Neural crest cell (in vitro differentiated cells): ENCODE results near the gene TLE4. TPM values are rescaled to one million over a fixed set of nuclear protein-coding genes. Genes with fewer than 3 reads are reported as not detected.
A peak's percentile ranks its signal among the peaks of the same experiment; 100 is the strongest.

ENCODE experiments used
- DNase-seq: peaks from one replicate; pipeline ENCODE4 v3.0.0; 2021; ENCODE audit warnings: low read depth, mixed read lengths, low spot score
- H3K27ac Mint-ChIP-seq: one replicate; pipeline ENCODE4 v1.8.0; 2021; ENCODE audit warnings: mild to moderate bottlenecking, mixed read lengths; ENCODE audit not compliant: unreplicated experiment
- H3K27me3 Mint-ChIP-seq: 2 replicates; pipeline ENCODE4 v1.8.0; 2021; ENCODE audit warnings: low read depth, mild to moderate bottlenecking, mixed read lengths
- H3K36me3 Mint-ChIP-seq: 2 replicates; pipeline ENCODE4 v1.8.0; 2021; ENCODE audit warnings: low read depth, mild to moderate bottlenecking, mixed read lengths
- H3K4me1 Mint-ChIP-seq: 2 replicates; pipeline ENCODE4 v1.8.0; 2021; ENCODE audit warnings: mixed read lengths
- H3K4me3 Mint-ChIP-seq: one replicate; pipeline ENCODE4 v1.8.0; 2021; ENCODE audit warnings: mild to moderate bottlenecking, mixed read lengths
- H3K9me3 Mint-ChIP-seq: 2 replicates; pipeline ENCODE4 v1.8.0; 2021; ENCODE audit warnings: mixed read lengths
- CTCF ChIP-seq: fragments of 200-600 bp; sonication (generic); conservative IDR thresholded peaks from 2 replicates; pipeline ENCODE4 v1.5.0; 2021; ENCODE audit warnings: antibody characterized with exemption, mild to moderate bottlenecking
- total RNA-seq: library from RNA; stranded (reverse); gene quantifications from 2 replicates; pipeline ENCODE4 v1.2.1, GENCODE V29; 2021

Gene TLE4
- total RNA-seq, 1 donor from 2014 or later = 85.8 TPM

- Mint-ChIP-seq H3K4me1 (peaks cover 77% of the 10 kb centered on the region), H3K27ac (no peak overlapping the region), H3K9me3 (no peaks in the 10 kb centered on the region), H3K4me3 (peak overlapping the region; percentile 62), H3K27me3 (peaks cover 6% of the 10 kb centered on the region), H3K36me3 (peaks cover 8% of the 10 kb centered on the region)
- TF ChIP-seq CTCF = no peak
- DNase-seq = no peak
These were observed 6.4 kb downstream of the TLE4 start for GRCh38 chr9:79577969-79578723.

- no peak for DNase-seq
- Mint-ChIP-seq H3K4me1 (peaks cover 80% of the 10 kb centered on the region), H3K27me3 (peaks cover 1% of the 10 kb centered on the region), H3K36me3 (peaks cover 8% of the 10 kb centered on the region), H3K27ac (no peak overlapping the region), H3K4me3 (peak overlapping the region; percentile 1), H3K9me3 (no peaks in the 10 kb centered on the region)
- no peak for TF ChIP-seq CTCF
These were observed 7.1 kb downstream of the TLE4 start for GRCh38 chr9:79578891-79579290.

- peaks cover 80% of the 10 kb centered on the region for H3K4me1 Mint-ChIP-seq
- DNase-seq = no peak
- peaks cover 11% of the 10 kb centered on the region for H3K36me3 Mint-ChIP-seq
- H3K27ac Mint-ChIP-seq = no peak overlapping the region
- H3K9me3 Mint-ChIP-seq = no peaks in the 10 kb centered on the region
- peak overlapping the region; percentile 13 for H3K4me3 Mint-ChIP-seq
- no peaks in the 10 kb centered on the region for H3K27me3 Mint-ChIP-seq
- no peak for TF ChIP-seq CTCF
These were observed 7.9 kb downstream of the TLE4 start for GRCh38 chr9:79579624-79580023.

- Mint-ChIP-seq H3K4me3 (peak overlapping the region; percentile 13), H3K27ac (no peak overlapping the region), H3K9me3 (no peaks in the 10 kb centered on the region), H3K4me1 (peaks cover 80% of the 10 kb centered on the region), H3K36me3 (peaks cover 9% of the 10 kb centered on the region), H3K27me3 (no peaks in the 10 kb centered on the region)
- DNase-seq = no peak
- no peak for TF ChIP-seq CTCF
These were observed 8.3 kb downstream of the TLE4 start for GRCh38 chr9:79580055-79580454.

GRCh38 chr9:79581388-79581787, 9.6 kb downstream of the TLE4 start:
- no peak for DNase-seq
- Mint-ChIP-seq H3K4me3 (peak overlapping the region; percentile 25), H3K27me3 (no peaks in the 10 kb centered on the region), H3K36me3 (peaks cover 6% of the 10 kb centered on the region), H3K4me1 (peaks cover 76% of the 10 kb centered on the region), H3K9me3 (no peaks in the 10 kb centered on the region), H3K27ac (no peak overlapping the region)
- no peak for TF ChIP-seq CTCF
